HUES48 (cell line): ENCODE results near the gene SLC8B1.

ENCODE experiments used
- H3K27ac ChIP-seq: one replicate; pipeline ENCODE4 v1.7.0; 2013; ENCODE audit warnings: low read depth, low read length, inconsistent platforms
- H3K27me3 ChIP-seq: 2 replicates; pipeline ENCODE4 v1.6.1; 2013; ENCODE audit warnings: mild to moderate bottlenecking, low read length; ENCODE audit not compliant: control insufficient read depth, insufficient read depth
- H3K36me3 ChIP-seq: 2 replicates; pipeline ENCODE4 v1.6.1; 2013; ENCODE audit warnings: low read length; ENCODE audit not compliant: control insufficient read depth, insufficient read depth
- H3K4me1 ChIP-seq: 2 replicates; pipeline ENCODE4 v1.6.1; 2013; ENCODE audit warnings: mild to moderate bottlenecking, low read length; ENCODE audit not compliant: control insufficient read depth, insufficient read depth
- H3K4me3 ChIP-seq: 2 replicates; pipeline ENCODE4 v1.5.1; 2013; ENCODE audit warnings: mild to moderate bottlenecking, low read depth, low read length
- H3K9ac ChIP-seq: 2 replicates; pipeline ENCODE4 v1.6.1; 2013; ENCODE audit warnings: mild to moderate bottlenecking, low read depth, low read length, moderate library complexity
- H3K9me3 ChIP-seq: 2 replicates; pipeline ENCODE4 v1.6.1; 2013; ENCODE audit warnings: low read length; ENCODE audit not compliant: control insufficient read depth, insufficient read depth

Gene SLC8B1

GRCh38 chr12:113334786-113335539 is at the start of gene SLC8B1:
Gene SLC8B1, minus strand, starts transcription at chr12:113335109. Its CDS starts 2,231 bp downstream, at chr12:113332878.
- Histone ChIP-seq H3K27ac (peak within 1 kb of the TSS; percentile 31), H3K4me3 (peak within 1 kb of the TSS; percentile 70)

GRCh38 chr12:113382206-113382605 is 47.3 kb upstream of the SLC8B1 start:
- Histone ChIP-seq H3K4me1 (no peaks in the 10 kb centered on the region), H3K4me3 (no peak overlapping the region), H3K9me3 (no peaks in the 10 kb centered on the region), H3K36me3 (peaks cover 21% of the 10 kb centered on the region), H3K27me3 (no peaks in the 10 kb centered on the region), H3K9ac (no peak overlapping the region), H3K27ac (no peak overlapping the region)

More at GRCh38 chr12:113334786-113335539, at the start of gene SLC8B1:
- Histone ChIP-seq H3K4me1 (no peaks in the 10 kb centered on the region; the same call in 1 of the 2 replicates), H3K9me3 (no peaks in the 10 kb centered on the region), H3K27me3 (peaks cover 11% of the 10 kb centered on the region), H3K36me3 (peaks cover 5% of the 10 kb centered on the region; the same call in 1 of the 2 replicates), H3K9ac (peak within 1 kb of the TSS; percentile 53; the same call in 1 of the 2 replicates)

- Histone ChIP-seq H3K9ac (no peak overlapping the region), H3K9me3 (no peaks in the 10 kb centered on the region), H3K4me3 (no peak overlapping the region), H3K4me1 (no peaks in the 10 kb centered on the region), H3K27me3 (no peaks in the 10 kb centered on the region), H3K36me3 (peaks cover 20% of the 10 kb centered on the region), H3K27ac (no peak overlapping the region)
Measured at GRCh38 chr12:113381220-113381619, 46.3 kb upstream of the SLC8B1 start.

GRCh38 chr12:113378291-113378690 is 43.4 kb upstream of the SLC8B1 start:
- Histone ChIP-seq H3K27me3 (no peaks in the 10 kb centered on the region), H3K9me3 (no peaks in the 10 kb centered on the region), H3K4me3 (no peak overlapping the region), H3K27ac (no peak overlapping the region), H3K4me1 (no peaks in the 10 kb centered on the region), H3K36me3 (peaks cover 24% of the 10 kb centered on the region), H3K9ac (no peak overlapping the region)

GRCh38 chr12:113374823-113375428 is 40.0 kb upstream of the SLC8B1 start:
- Histone ChIP-seq H3K9me3 (no peaks in the 10 kb centered on the region), H3K9ac (no peak overlapping the region), H3K4me3 (no peak overlapping the region), H3K27me3 (no peaks in the 10 kb centered on the region), H3K27ac (no peak overlapping the region), H3K36me3 (peaks cover 31% of the 10 kb centered on the region), H3K4me1 (no peaks in the 10 kb centered on the region)

GRCh38 chr12:113373969-113374368 is 39.1 kb upstream of the SLC8B1 start:
- no peak overlapping the region for H3K4me3 ChIP-seq
- no peaks in the 10 kb centered on the region for H3K27me3 ChIP-seq
- no peak overlapping the region for H3K27ac ChIP-seq
- no peaks in the 10 kb centered on the region for H3K9me3 ChIP-seq
- peaks cover 36% of the 10 kb centered on the region for H3K36me3 ChIP-seq
- no peaks in the 10 kb centered on the region for H3K4me1 ChIP-seq
- no peak overlapping the region for H3K9ac ChIP-seq

- no peaks in the 10 kb centered on the region for H3K27me3 ChIP-seq
- H3K9ac ChIP-seq: no peak overlapping the region
- H3K27ac ChIP-seq: no peak overlapping the region
- H3K36me3 ChIP-seq: peaks cover 36% of the 10 kb centered on the region
- no peaks in the 10 kb centered on the region for H3K4me1 ChIP-seq
- H3K4me3 ChIP-seq: no peak overlapping the region
- no peaks in the 10 kb centered on the region for H3K9me3 ChIP-seq
Measured at GRCh38 chr12:113373440-113373839, 38.5 kb upstream of the SLC8B1 start.

GRCh38 chr12:113372371-113372770 is 37.5 kb upstream of the SLC8B1 start:
- Histone ChIP-seq H3K36me3 (peaks cover 34% of the 10 kb centered on the region), H3K4me3 (no peak overlapping the region), H3K27ac (no peak overlapping the region), H3K9ac (no peak overlapping the region), H3K4me1 (no peaks in the 10 kb centered on the region), H3K9me3 (no peaks in the 10 kb centered on the region), H3K27me3 (no peaks in the 10 kb centered on the region)

- H3K27ac ChIP-seq: no peak overlapping the region
- no peaks in the 10 kb centered on the region for H3K27me3 ChIP-seq
- H3K9ac ChIP-seq: no peak overlapping the region
- no peaks in the 10 kb centered on the region for H3K4me1 ChIP-seq
- H3K36me3 ChIP-seq: peaks cover 30% of the 10 kb centered on the region
- no peaks in the 10 kb centered on the region for H3K9me3 ChIP-seq
- H3K4me3 ChIP-seq: no peak overlapping the region
Measured at GRCh38 chr12:113371808-113372207, 36.9 kb upstream of the SLC8B1 start.

- Histone ChIP-seq H3K36me3 (peaks cover 28% of the 10 kb centered on the region), H3K27me3 (no peaks in the 10 kb centered on the region), H3K4me3 (no peak overlapping the region), H3K27ac (no peak overlapping the region), H3K4me1 (no peaks in the 10 kb centered on the region), H3K9me3 (no peaks in the 10 kb centered on the region), H3K9ac (no peak overlapping the region)
Measured at GRCh38 chr12:113370923-113371682, 36.2 kb upstream of the SLC8B1 start.
